Prostate gland (tissue), 2 donors: ENCODE results near the gene FBXW7.

Source experiments
- CTCF ChIP-seq, 4 experiments: fragments of 200-600 bp in 2 of 4; fragments of 450-650 bp in 2 of 4; sonication (generic) in 2 of 4; IDR thresholded peaks; 1 replicate in 3 of 4; 2 replicates in 1 of 4; pipeline ENCODE4 v1.5.1; 2016 to 2019; ENCODE audit warnings: antibody characterized with exemption in 4 of 4, mild to moderate bottlenecking in 2 of 4, moderate library complexity in 2 of 4
- POLR2A ChIP-seq: fragments of 450-650 bp; IDR thresholded peaks from one replicate; pipeline ENCODE4 v1.6.1; 2016; ENCODE audit warnings: antibody characterized with exemption, mild to moderate bottlenecking

GRCh38 chr4:152278172-152278504, 257.8 kb downstream of the FBXW7 start:
- TF ChIP-seq CTCF (IDR thresholded peaks at IDR 0.05) (no peak), POLR2A (no peak)
